Heart left ventricle (tissue), 13 donors: ENCODE results near the gene LAGE3.

Experiments
- CTCF ChIP-seq, 12 donors: fragments of 200-600 bp; sonication (generic) in 4 of 12; IDR thresholded peaks; one replicate each; pipeline versions ENCODE4 v1.5.0 to v1.8.0; 2018 to 2022; ENCODE audit warnings: antibody characterized with exemption in 12 of 12, mild to moderate bottlenecking in 5 of 12
- POLR2A ChIP-seq, 2 donors: fragments of 450-650 bp; IDR thresholded peaks; one replicate each; pipeline ENCODE4 v1.6.1; 2017; ENCODE audit warnings: antibody characterized with exemption in 2 of 2, mild to moderate bottlenecking in 2 of 2, moderate library complexity in 2 of 2
- donor health status: ischemic (EF 13 %, LVEDD 7.1; RV severe dilation, severe dysfunction).
- donor health status: DM: no; HTN: yes; CAD: no.
- donor health status: DM: no; HTN: no; CAD: no.
- donor health status: ischemic (EF 25% LVEDD 6.9; RV normal size, moderate dysfunction).
- donor health status: ischemic (EF 25% LVEDD 5.7; RV mildly dilated, moderate dysfunction).
- donor health status: ischemic (EF 35%, LVEDD 5.7; RV mildly dilated, moderate dysfunction).
- donor health status: nonischemic (EF 11% LVEDD 7.7; RV severe dilation, severe dysfunction).
- donor health status: DM: yes; HTN: yes; CAD: no.
- donor health status: PGD.
- donor health status: ischemic (EF 29% LVEDD 5.4; RV normal size, mild dysfunction).
- donor health status: nonischemic (EF 23%, LVEDD 6.1; RV moderate dilation, normal function).

GRCh38 chrX:154450312-154450711, 28.8 kb downstream of the LAGE3 start:
- TF ChIP-seq CTCF (IDR thresholded peaks at IDR 0.05) (no peak), POLR2A (IDR thresholded peaks at IDR 0.05) (no peak)
